ENCODE measurements around the gene NF1.

DNA sequence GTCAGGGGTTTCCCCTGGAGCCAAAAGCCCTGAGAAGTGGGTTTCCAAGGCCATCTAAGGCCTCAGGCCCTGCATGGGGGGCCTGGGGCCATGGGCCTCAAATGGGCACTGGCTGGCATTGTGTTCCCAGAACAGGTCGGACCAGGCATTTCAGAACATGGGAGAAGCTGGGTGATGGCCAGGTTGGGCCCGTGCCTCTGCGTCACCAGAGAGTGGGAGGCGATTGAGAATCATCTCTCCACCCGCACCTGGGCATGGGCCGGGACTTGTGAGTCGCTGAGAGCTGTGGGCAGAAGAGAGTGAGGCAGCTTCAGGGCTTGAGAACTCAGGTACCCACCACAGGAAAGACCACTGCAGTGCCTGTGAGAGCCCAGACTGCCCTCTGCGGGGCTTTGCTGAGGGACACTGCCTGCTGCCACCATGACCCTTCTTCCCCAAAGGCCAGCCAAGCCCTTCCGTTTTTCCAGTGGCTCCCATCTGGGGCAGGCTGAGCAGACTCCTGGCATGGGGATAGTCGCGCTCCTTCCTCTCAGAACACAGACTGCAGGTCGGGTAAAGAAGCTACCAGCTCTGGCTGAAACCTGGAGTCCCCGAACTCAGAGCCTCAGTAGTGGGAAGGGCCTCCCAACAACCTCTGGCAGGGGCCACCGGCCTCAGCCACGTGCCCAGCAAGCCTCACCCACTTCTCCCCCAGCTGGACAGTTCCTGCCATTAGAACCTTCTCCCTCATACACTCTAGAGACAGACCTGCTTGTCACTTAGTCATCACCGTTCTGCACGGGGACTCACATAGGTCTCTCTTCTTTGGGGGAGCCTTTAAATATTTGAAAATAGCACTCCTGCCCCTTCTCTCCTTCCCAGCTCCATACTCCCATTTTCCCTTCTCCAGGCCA lies 298.3 kb downstream of the NF1 start:
- TF ChIP-seq, protein P1, sequence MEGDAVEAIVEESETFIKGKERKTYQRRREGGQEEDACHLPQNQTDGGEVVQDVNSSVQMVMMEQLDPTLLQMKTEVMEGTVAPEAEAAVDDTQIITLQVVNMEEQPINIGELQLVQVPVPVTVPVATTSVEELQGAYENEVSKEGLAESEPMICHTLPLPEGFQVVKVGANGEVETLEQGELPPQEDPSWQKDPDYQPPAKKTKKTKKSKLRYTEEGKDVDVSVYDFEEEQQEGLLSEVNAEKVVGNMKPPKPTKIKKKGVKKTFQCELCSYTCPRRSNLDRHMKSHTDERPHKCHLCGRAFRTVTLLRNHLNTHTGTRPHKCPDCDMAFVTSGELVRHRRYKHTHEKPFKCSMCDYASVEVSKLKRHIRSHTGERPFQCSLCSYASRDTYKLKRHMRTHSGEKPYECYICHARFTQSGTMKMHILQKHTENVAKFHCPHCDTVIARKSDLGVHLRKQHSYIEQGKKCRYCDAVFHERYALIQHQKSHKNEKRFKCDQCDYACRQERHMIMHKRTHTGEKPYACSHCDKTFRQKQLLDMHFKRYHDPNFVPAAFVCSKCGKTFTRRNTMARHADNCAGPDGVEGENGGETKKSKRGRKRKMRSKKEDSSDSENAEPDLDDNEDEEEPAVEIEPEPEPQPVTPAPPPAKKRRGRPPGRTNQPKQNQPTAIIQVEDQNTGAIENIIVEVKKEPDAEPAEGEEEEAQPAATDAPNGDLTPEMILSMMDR (IDR thresholded peaks at IDR 0.05), result no peak
- no peak for TF ChIP-seq POLR2AphosphoS5 (IDR thresholded peaks at IDR 0.05)
- TF ChIP-seq POLR2A (IDR thresholded peaks at IDR 0.05), result no peak
